GM21528 (cell line): Measurements from ENCODE around the gene GRB10.
"Not testable (repeated sequence)": the region's sequence is repeated elsewhere in the genome, so short reads cannot be mapped to it uniquely, and the experiment has no call there.

ENCODE experiments used
- ATAC-seq: cut with Tn5 transposase; IDR thresholded peaks from one replicate; pipeline ENCODE4 v1.9.1; 2021; ENCODE audit warnings: mild to moderate bottlenecking, moderate library complexity; ENCODE audit not compliant: unreplicated experiment, low FRiP score

The GRB10 gene

GRCh38 chr7:50591480-50592438 lies 190.9 kb downstream of the GRB10 start:
- peak; percentile 55 for ATAC-seq

GRCh38 chr7:50591098-50591479 lies 191.6 kb downstream of the GRB10 start:
- no peak for ATAC-seq

- ATAC-seq = no peak
These were observed 192.2 kb downstream of the GRB10 start for GRCh38 chr7:50590535-50590934.

GRCh38 chr7:50589364-50589763 lies 193.3 kb downstream of the GRB10 start:
- no peak for ATAC-seq

- ATAC-seq = no peak
These were observed 193.8 kb downstream of the GRB10 start for GRCh38 chr7:50588937-50589336.

- no peak for ATAC-seq
These were observed 195.0 kb downstream of the GRB10 start for GRCh38 chr7:50587737-50588136.

- ATAC-seq = no peak
These were observed 197.8 kb downstream of the GRB10 start for GRCh38 chr7:50584793-50585408.

- no peak for ATAC-seq
These were observed 198.3 kb downstream of the GRB10 start for GRCh38 chr7:50584386-50584785.

- ATAC-seq = not testable (repeated sequence)
These were observed 199.4 kb downstream of the GRB10 start for GRCh38 chr7:50583295-50583694.

- not testable (repeated sequence) for ATAC-seq
These were observed 200.4 kb downstream of the GRB10 start for GRCh38 chr7:50582271-50582670.

GRCh38 chr7:50580666-50581065 lies 202.0 kb downstream of the GRB10 start:
- ATAC-seq = not testable (repeated sequence)

GRCh38 chr7:50580057-50580456 lies 202.6 kb downstream of the GRB10 start:
- ATAC-seq = no peak

GRCh38 chr7:50578105-50578504 lies 204.6 kb downstream of the GRB10 start:
- ATAC-seq = not testable (repeated sequence)

- no peak for ATAC-seq
These were observed 205.1 kb downstream of the GRB10 start for GRCh38 chr7:50577569-50577968.

- not testable (repeated sequence) for ATAC-seq
These were observed 206.3 kb downstream of the GRB10 start for GRCh38 chr7:50576388-50576787.

GRCh38 chr7:50567715-50568261 lies 214.9 kb downstream of the GRB10 start:
- no peak for ATAC-seq

GRCh38 chr7:50565977-50566376 lies 216.7 kb downstream of the GRB10 start:
- ATAC-seq = no peak

- no peak for ATAC-seq
These were observed 217.2 kb downstream of the GRB10 start for GRCh38 chr7:50565559-50565916.

GRCh38 chr7:50564640-50565558 lies 217.8 kb downstream of the GRB10 start, which contains the start of gene DDC:
Gene DDC (minus strand): TSS chr7:50565405. CDS start chr7:50544085, 21,320 bp downstream.
- no peak for ATAC-seq

GRCh38 chr7:50564171-50564570 lies 218.5 kb downstream of the GRB10 start:
- ATAC-seq = no peak
